ENCODE measurements around the gene DHRS13. TPM values are rescaled to one million over a fixed set of nuclear protein-coding genes. Genes with fewer than 3 reads are reported as not detected.

Gene DHRS13
- polyA plus RNA-seq, 2 of the 4 experiments (the other 2 are of a cell fraction) = 4.8 to 7.0 TPM

- ChIA-PET POLR2A (interaction anchor here (0.9 kb wide), 1 partner anchor 181 kb away, joined by 4 read pairs; the partner anchor contains the start of gene RPL23A), CTCF (interaction anchor here (0.6 to 34.7 kb wide), 14 partner anchors 10 to 214 kb away, joined by 3 to 685 read pairs (median 6); partner anchors contain the start of genes NEK8 and TLCD1)
- DNase-seq (ENCODE audit: low read depth in 1 of 2, low spot score in 1 of 2) (no peak), FAIRE-seq (no peak), ATAC-seq (no peak)
- peaks cover 17% of the 10 kb centered on the region for H3K4me1 ChIP-seq
- H3K4me2 ChIP-seq = peak overlapping the region; percentile 95; the same call in 2 of the 3 replicates
- no peak overlapping the region for H3K4me3 ChIP-seq
- WGBS (ENCODE audit: missing lambda C conversion rate) = 93% methylated on average over 21 of the region's 24 CpGs
- TF ChIP-seq BHLHE40 (IDR thresholded peaks at IDR 0.05; ENCODE audit: low read depth, low read length) = no peak
- TF ChIP-seq PHF8 (IDR thresholded peaks at IDR 0.05; ENCODE audit: borderline replicate concordance, low read depth) = no peak
- TF ChIP-seq HOXB5 (CRISPR knock-in tag; IDR thresholded peaks at IDR 0.05) = no peak
- no peak for TF ChIP-seq USF2 (IDR thresholded peaks at IDR 0.05)
- no peak for TF ChIP-seq HOXA7 (CRISPR knock-in tag; IDR thresholded peaks at IDR 0.05)
- no peak for TF ChIP-seq HEYL (CRISPR knock-in tag; IDR thresholded peaks at IDR 0.05)
- no peak for TF ChIP-seq ATOH8 (CRISPR knock-in tag; IDR thresholded peaks at IDR 0.05; ENCODE audit: low read depth)
- no peak for TF ChIP-seq GATA3 (IDR thresholded peaks at IDR 0.05; ENCODE audit: borderline replicate concordance)
- no peak for TF ChIP-seq SREBF2 (IDR thresholded peaks at IDR 0.05)
- no peak for TF ChIP-seq CBX2 (IDR thresholded peaks at IDR 0.05; ENCODE audit: borderline replicate concordance, low read depth)
- TF ChIP-seq ZSCAN20 (CRISPR knock-in tag; IDR thresholded peaks at IDR 0.05) = no peak
- TF ChIP-seq CHD2 (IDR thresholded peaks at IDR 0.05; ENCODE audit: low read length, partially characterized antibody) = no peak
- TF ChIP-seq CTCF (IDR thresholded peaks at IDR 0.05) = no peak
- TF ChIP-seq ELK1 (IDR thresholded peaks at IDR 0.05; ENCODE audit: low read depth, low read length) = no peak
- no peak for TF ChIP-seq EP300 (IDR thresholded peaks at IDR 0.05)
- H3K27ac ChIP-seq = no peak overlapping the region
- no peaks in the 10 kb centered on the region for H3K9me3 ChIP-seq
Measured at GRCh38 chr17:28900986-28901726, 1.7 kb downstream of the DHRS13 start.

GRCh38 chr17:28899212-28899815, 3.6 kb downstream of the DHRS13 start:
- 91% methylated on average over 5 of the region's 5 CpGs for WGBS (ENCODE audit: missing lambda C conversion rate)
- Histone ChIP-seq H3K9me3 (no peaks in the 10 kb centered on the region), H3K4me3 (no peak overlapping the region), H3K4me1 (peaks cover 23% of the 10 kb centered on the region), H3K27ac (no peak overlapping the region), H3K4me2 (no peak overlapping the region)
- ChIA-PET CTCF (interaction anchor here (0.6 to 34.7 kb wide), 9 partner anchors 20 to 172 kb away, joined by 3 to 685 read pairs (median 20); partner anchors contain the start of genes NEK8 and TLCD1), POLR2A (no interaction called here)
- TF ChIP-seq CBX8 (IDR thresholded peaks at IDR 0.05) = no peak
- ATAC-seq = no peak
- no peak for DNase-seq (ENCODE audit: low read depth in 1 of 2, low spot score in 1 of 2)
- no peak for FAIRE-seq

- Histone ChIP-seq H3K4me2 (peak overlapping the region; percentile 84), H3K27ac (peak overlapping the region in 1 of 2 experiments; percentile 97; a peak in 3 of 6 replicates), H3K4me3 (no peak overlapping the region), H3K9me3 (no peaks in the 10 kb centered on the region), H3K4me1 (peaks cover 23% of the 10 kb centered on the region)
- no peak for FAIRE-seq
- CTCF ChIA-PET = interaction anchor here (1.1 to 34.7 kb wide), 18 partner anchors 12 to 213 kb away, joined by 3 to 685 read pairs (median 6); partner anchors contain the start of genes NEK8 and TLCD1
- ATAC-seq = no peak
- DNase-seq (ENCODE audit: low read depth in 1 of 2, low spot score in 1 of 2) = no peak
- TF ChIP-seq NFE2L2 (conservative IDR thresholded peaks at IDR 0.05; ENCODE audit: low read length) = no peak
- no peak for TF ChIP-seq EHF (CRISPR knock-in tag; IDR thresholded peaks at IDR 0.05)
- TF ChIP-seq SREBF2 (IDR thresholded peaks at IDR 0.05) = no peak
- TF ChIP-seq ZC3H11A (IDR thresholded peaks at IDR 0.05) = no peak
- TF ChIP-seq POLR2A (IDR thresholded peaks at IDR 0.05; ENCODE audit: low read length) = no peak
- POLR2A ChIA-PET = interaction anchor here (0.7 to 1.0 kb wide), 2 partner anchors 146 to 172 kb away, joined by 3 read pairs; no protein-coding TSS in a partner anchor
- 82% methylated on average over 12 of the region's 12 CpGs for WGBS (ENCODE audit: missing lambda C conversion rate)
Measured at GRCh38 chr17:28898527-28898955, 4.3 kb downstream of the DHRS13 start.

All from A549 (cell line).